WTC11 (cell line): ENCODE data around the gene DEPDC1B. TPM values are rescaled to one million over a fixed set of nuclear protein-coding genes. Genes with fewer than 3 reads are reported as not detected.

Experiments
- ATAC-seq: fragments of 200-7000 bp; cut with Tn5 transposase; 2 replicates; pipeline ENCODE4 v1.10.0; 2021; ENCODE audit warnings: mild to moderate bottlenecking, moderate library complexity
- CTCF ChIA-PET: fragments of 300-600 bp; sonication (Branson Sonifier 250); formaldehyde crosslinking; loops from one replicate; lab custom pipeline; 2021; ENCODE audit warnings: antibody characterized with exemption; lab: Charles Lee
- POLR2A ChIA-PET: fragments of 350-600 bp; sonication (Branson Sonifier 250); formaldehyde crosslinking; loops from one replicate; lab custom pipeline; 2021; ENCODE audit warnings: antibody characterized with exemption; lab: Charles Lee
- DNase-seq: peaks from one replicate; pipeline ENCODE4 v3.0.0; 2021; ENCODE audit warnings: low spot score
- H3K27ac Mint-ChIP-seq: 2 replicates; pipeline ENCODE4 v1.8.0; 2021; ENCODE audit warnings: mixed read lengths
- H3K27me3 Mint-ChIP-seq: 2 replicates; pipeline ENCODE4 v1.8.0; 2021; ENCODE audit warnings: low read depth, mild to moderate bottlenecking, moderate library complexity, mixed read lengths
- H3K36me3 Mint-ChIP-seq: 2 replicates; pipeline ENCODE4 v1.8.0; 2021; ENCODE audit warnings: mixed read lengths
- H3K4me1 Mint-ChIP-seq: 2 replicates; pipeline ENCODE4 v1.8.0; 2022; ENCODE audit warnings: mixed read lengths
- H3K4me3 Mint-ChIP-seq: 2 replicates; pipeline ENCODE4 v1.8.0; 2021; ENCODE audit warnings: mild to moderate bottlenecking, moderate library complexity, mixed read lengths
- H3K9me3 Mint-ChIP-seq: 2 replicates; pipeline ENCODE4 v1.8.0; 2021; ENCODE audit warnings: mixed read lengths
- ATF1 ChIP-seq: sonication (generic); formaldehyde crosslinking; IDR thresholded peaks from 2 replicates; pipeline ENCODE4 v1.8.1; 2023; ENCODE audit warnings: mild to moderate bottlenecking, moderate library complexity, missing genetic modification reagents
- CBFB ChIP-seq: sonication (generic); formaldehyde crosslinking; IDR thresholded peaks from 2 replicates; pipeline ENCODE4 v1.8.1; 2022; ENCODE audit warnings: mild to moderate bottlenecking, low read depth, missing genetic modification reagents
- CREB1 ChIP-seq: sonication (generic); formaldehyde crosslinking; IDR thresholded peaks from 2 replicates; pipeline ENCODE4 v1.8.0; 2023; ENCODE audit warnings: mild to moderate bottlenecking, missing genetic modification reagents
- CTCF ChIP-seq: fragments of 200-600 bp; IDR thresholded peaks from 2 replicates; pipeline ENCODE4 v1.8.0; 2022; ENCODE audit warnings: antibody characterized with exemption
- E2F1 ChIP-seq: sonication (generic); formaldehyde crosslinking; IDR thresholded peaks from 2 replicates; pipeline ENCODE4 v1.8.0; 2022; ENCODE audit warnings: mild to moderate bottlenecking, missing genetic modification reagents
- E2F5 ChIP-seq: sonication (generic); formaldehyde crosslinking; IDR thresholded peaks from 2 replicates; pipeline ENCODE4 v1.8.1; 2022; ENCODE audit warnings: mild to moderate bottlenecking, moderate library complexity, missing genetic modification reagents
- EMX1 ChIP-seq: fragments of 250-450 bp; sonication (Bioruptor Pico); IDR thresholded peaks from 2 replicates; pipeline ENCODE4 v1.8.0; 2021; ENCODE audit warnings: mild to moderate bottlenecking
- ESRRA ChIP-seq: sonication (generic); formaldehyde crosslinking; IDR thresholded peaks from 2 replicates; pipeline ENCODE4 v1.8.1; 2022; ENCODE audit warnings: mild to moderate bottlenecking, missing genetic modification reagents, borderline replicate concordance
- GRHL2 ChIP-seq: fragments of 250-450 bp; sonication (Bioruptor Pico); IDR thresholded peaks from 2 replicates; pipeline ENCODE4 v1.8.0; 2022; ENCODE audit warnings: mild to moderate bottlenecking, moderate library complexity; ENCODE audit not compliant: insufficient replicate concordance, severe bottlenecking
- GTF2I ChIP-seq: fragments of 250-450 bp; sonication (Bioruptor Pico); conservative IDR thresholded peaks from 2 replicates; pipeline ENCODE4 v1.4.0; 2021; ENCODE audit warnings: mild to moderate bottlenecking
- HMGA2 ChIP-seq: fragments of 250-450 bp; sonication (Bioruptor Pico); IDR thresholded peaks from 2 replicates; pipeline ENCODE4 v1.4.0; 2021; ENCODE audit warnings: mild to moderate bottlenecking, moderate library complexity
- NFE2L1 ChIP-seq: sonication (generic); formaldehyde crosslinking; IDR thresholded peaks from 2 replicates; pipeline ENCODE4 v1.8.1; 2023; ENCODE audit warnings: missing genetic modification reagents
- NFYB ChIP-seq: sonication (generic); formaldehyde crosslinking; conservative IDR thresholded peaks from 2 replicates; pipeline ENCODE4 v1.8.0; 2022; ENCODE audit warnings: low read depth, missing genetic modification reagents
- OVOL2 ChIP-seq: fragments of 250-450 bp; sonication (Bioruptor Pico); IDR thresholded peaks from 2 replicates; pipeline ENCODE4 v1.9.0; 2021; ENCODE audit warnings: mild to moderate bottlenecking, borderline replicate concordance
- PRRX2 ChIP-seq: fragments of 250-450 bp; sonication (Bioruptor Pico); IDR thresholded peaks from 2 replicates; pipeline ENCODE4 v1.8.0; 2021; ENCODE audit warnings: mild to moderate bottlenecking
- SP1 ChIP-seq: sonication (generic); formaldehyde crosslinking; conservative IDR thresholded peaks from 2 replicates; pipeline ENCODE4 v1.8.1; 2022; ENCODE audit warnings: missing genetic modification reagents
- TCF7 ChIP-seq: sonication (generic); formaldehyde crosslinking; IDR thresholded peaks from 2 replicates; pipeline ENCODE4 v1.8.0; 2022; ENCODE audit warnings: mild to moderate bottlenecking, low read depth, missing genetic modification reagents, moderate library complexity
- TEAD1 ChIP-seq: sonication (generic); formaldehyde crosslinking; IDR thresholded peaks from 2 replicates; pipeline ENCODE4 v1.8.0; 2022; ENCODE audit warnings: mild to moderate bottlenecking, missing genetic modification reagents
- TP53 ChIP-seq: sonication (generic); formaldehyde crosslinking; IDR thresholded peaks from 2 replicates; pipeline ENCODE4 v1.8.1; 2023; ENCODE audit warnings: mild to moderate bottlenecking, missing genetic modification reagents
- total RNA-seq: library from RNA; stranded (reverse); gene quantifications from 3 replicates; pipeline ENCODE4 v1.2.3, GENCODE V29; 2021

The DEPDC1B gene
- total RNA-seq, 1 experiment from 2014 or later: 55.1 TPM

GRCh38 chr5:60699288-60699608, 718 bp downstream of the DEPDC1B start:
- ATAC-seq (no peak), DNase-seq (no peak)
- Mint-ChIP-seq H3K36me3 (peaks cover 19% of the 10 kb centered on the region), H3K4me3 (peak overlapping the region; percentile 75), H3K4me1 (peaks cover 28% of the 10 kb centered on the region), H3K27me3 (no peaks in the 10 kb centered on the region), H3K27ac (peak overlapping the region; percentile 79), H3K9me3 (peaks cover 6% of the 10 kb centered on the region)
- POLR2A ChIA-PET: interaction anchor here (0.7 to 2.4 kb wide), 12 partner anchors 8 to 603 kb away, joined by 3 to 22 read pairs (median 4); partner anchors contain the start of genes ELOVL7, ERCC8 and NDUFAF2
- no peak for TF ChIP-seq TCF7 (CRISPR knock-in tag)
- no peak for TF ChIP-seq ESRRA
- TF ChIP-seq CTCF: 0 out of 2 replicates have a peak, but pooled peaks have one; percentile 11
- no peak for TF ChIP-seq ATF1 (CRISPR knock-in tag)
- CTCF ChIA-PET: interaction anchor here (0.6 to 2.0 kb wide), 10 partner anchors 10 to 1235 kb away, joined by 3 to 18 read pairs (median 6); partner anchors contain the start of gene ELOVL7

GRCh38 chr5:60698336-60698735, 1.6 kb downstream of the DEPDC1B start:
- ChIA-PET POLR2A (interaction anchor here (2.4 kb wide), 1 partner anchor 146 kb away, joined by 22 read pairs; the partner anchor contains the start of gene ELOVL7), CTCF (no interaction called here)
- DNase-seq (no peak), ATAC-seq (no peak)
- TF ChIP-seq HMGA2 (CRISPR knock-in tag) (no peak), SP1 (CRISPR knock-in tag) (no peak), TEAD1 (no peak), EMX1 (CRISPR knock-in tag) (no peak), E2F5 (no peak), CREB1 (no peak), E2F1 (CRISPR knock-in tag) (no peak), PRRX2 (no peak)
- Mint-ChIP-seq H3K9me3 (peaks cover 6% of the 10 kb centered on the region), H3K4me3 (peak overlapping the region; percentile 75), H3K27me3 (no peaks in the 10 kb centered on the region), H3K27ac (peak overlapping the region; percentile 82), H3K36me3 (peaks cover 24% of the 10 kb centered on the region), H3K4me1 (peaks cover 28% of the 10 kb centered on the region)

GRCh38 chr5:60690326-60690725, 9.6 kb downstream of the DEPDC1B start:
- POLR2A ChIA-PET: interaction anchor here (1.6 kb wide), 1 partner anchor 10 kb away, joined by 4 read pairs; the partner anchor contains the start of gene DEPDC1B
- ATAC-seq (no peak), DNase-seq (no peak)
- Mint-ChIP-seq H3K36me3 (peaks cover 38% of the 10 kb centered on the region), H3K4me3 (no peak overlapping the region), H3K9me3 (peaks cover 7% of the 10 kb centered on the region), H3K4me1 (peaks cover 13% of the 10 kb centered on the region), H3K27ac (no peak overlapping the region), H3K27me3 (no peaks in the 10 kb centered on the region)
- CTCF ChIA-PET: interaction anchor here (0.9 to 1.2 kb wide), 2 partner anchors 9 to 10 kb away, joined by 3 to 5 read pairs; partner anchors contain the start of gene DEPDC1B
- TF ChIP-seq GTF2I (CRISPR knock-in tag): no peak
- TF ChIP-seq NFE2L1 (CRISPR knock-in tag): no peak
- TF ChIP-seq GRHL2 (CRISPR knock-in tag): no peak
- TF ChIP-seq TP53 (CRISPR knock-in tag): no peak
- no peak for TF ChIP-seq NFYB (CRISPR knock-in tag)

GRCh38 chr5:60688980-60689379, 11.0 kb downstream of the DEPDC1B start:
- peaks cover 35% of the 10 kb centered on the region for H3K36me3 Mint-ChIP-seq
- ATAC-seq (no peak), DNase-seq (no peak)
- 0 out of 2 replicates have a peak, but pooled peaks cover 3% of the 10 kb centered on the region for H3K9me3 Mint-ChIP-seq
- TF ChIP-seq CBFB (CRISPR knock-in tag) (no peak), OVOL2 (CRISPR knock-in tag) (no peak)
- no peaks in the 10 kb centered on the region for H3K27me3 Mint-ChIP-seq
- CTCF ChIA-PET: interaction anchor here (1.2 to 1.3 kb wide), 2 partner anchors 11 to 36 kb away, joined by 3 to 5 read pairs; partner anchors contain the start of gene DEPDC1B
- H3K27ac Mint-ChIP-seq: no peak overlapping the region
- H3K4me1 Mint-ChIP-seq: peaks cover 19% of the 10 kb centered on the region
- H3K4me3 Mint-ChIP-seq: no peak overlapping the region
- POLR2A ChIA-PET: interaction anchor here (1.5 kb wide), 1 partner anchor 11 kb away, joined by 6 read pairs; the partner anchor contains the start of gene DEPDC1B
